ENCODE data around the gene ECSIT.
A peak's percentile ranks its signal among the peaks of the same experiment; 100 is the strongest.
"Not testable (repeated sequence)": the region's sequence is repeated elsewhere in the genome, so short reads cannot be mapped to it uniquely, and the experiment has no call there.

ECSIT gene

GRCh38 chr19:11528551-11529341, at the start of gene ECSIT:
TSS of gene ECSIT (minus strand) at chr19:11529134. CDS start at chr19:11519170, 9,964 bp downstream.
- DNase-seq, result peak; percentile 100

- no peak for DNase-seq
Measured at GRCh38 chr19:11577451-11578257, 48.7 kb upstream of the ECSIT start, which contains the start of gene ACP5. TSS of gene ACP5 (minus strand) at chr19:11577645. CDS start at chr19:11577317, 328 bp downstream.

- DNase-seq, result no peak
Measured at GRCh38 chr19:11576227-11576626, 47.3 kb upstream of the ECSIT start.

GRCh38 chr19:11574689-11575088, 45.8 kb upstream of the ECSIT start:
- no peak for DNase-seq

GRCh38 chr19:11573763-11574162, 44.8 kb upstream of the ECSIT start:
- not testable (repeated sequence) for DNase-seq

- DNase-seq, result not testable (repeated sequence)
Measured at GRCh38 chr19:11573354-11573753, 44.4 kb upstream of the ECSIT start.

- no peak for DNase-seq
Measured at GRCh38 chr19:11570039-11570462, 41.1 kb upstream of the ECSIT start.

- DNase-seq, result no peak
Measured at GRCh38 chr19:11566164-11566563, 37.2 kb upstream of the ECSIT start.

- not testable (repeated sequence) for DNase-seq
Measured at GRCh38 chr19:11565649-11565980, 36.7 kb upstream of the ECSIT start.

GRCh38 chr19:11564082-11564807, 35.3 kb upstream of the ECSIT start:
- DNase-seq, result not testable (repeated sequence)

GRCh38 chr19:11563532-11563931, 34.6 kb upstream of the ECSIT start:
- DNase-seq, result no peak

- DNase-seq, result peak; percentile 75
Measured at GRCh38 chr19:11560404-11561051, 31.6 kb upstream of the ECSIT start.

- peak; percentile 98 for DNase-seq
Measured at GRCh38 chr19:11558881-11559828, 30.2 kb upstream of the ECSIT start, which contains the start of gene ELOF1. TSS of gene ELOF1 (minus strand) at chr19:11559230. CDS start at chr19:11554347, 4,883 bp downstream.

GRCh38 chr19:11556634-11557420, 27.9 kb upstream of the ECSIT start:
- no peak for DNase-seq

- DNase-seq, result no peak
Measured at GRCh38 chr19:11555246-11555645, 26.3 kb upstream of the ECSIT start.

GRCh38 chr19:11554160-11554559, 25.2 kb upstream of the ECSIT start:
- DNase-seq, result no peak

GRCh38 chr19:11552666-11553372, 23.9 kb upstream of the ECSIT start:
- DNase-seq, result no peak

GRCh38 chr19:11551603-11552235, 22.8 kb upstream of the ECSIT start:
- DNase-seq, result peak; percentile 30

GRCh38 chr19:11550265-11550664, 21.3 kb upstream of the ECSIT start:
- no peak for DNase-seq

All from EL (cell line).